Type B pancreatic cell (in vitro differentiated cells): ENCODE measurements around the gene STK36. TPM values are rescaled to one million over a fixed set of nuclear protein-coding genes. Genes with fewer than 3 reads are reported as not detected.

Source experiments
- DNase-seq: peaks from one replicate; pipeline ENCODE4 v3.0.0; 2021; ENCODE audit warnings: mixed read lengths; ENCODE audit not compliant: unreplicated experiment; ENCODE audit errors: extremely low spot score
- H3K27ac Mint-ChIP-seq: 2 replicates; pipeline ENCODE4 v1.8.0; 2021; ENCODE audit warnings: mild to moderate bottlenecking, mixed read lengths
- H3K27me3 Mint-ChIP-seq: 2 replicates; pipeline ENCODE4 v1.8.0; 2021; ENCODE audit warnings: mixed read lengths
- H3K36me3 Mint-ChIP-seq: 2 replicates; pipeline ENCODE4 v1.8.0; 2021; ENCODE audit warnings: mixed read lengths
- H3K4me1 Mint-ChIP-seq: one replicate; pipeline ENCODE4 v1.8.0; 2021; ENCODE audit warnings: mixed read lengths; ENCODE audit not compliant: unreplicated experiment
- H3K4me3 Mint-ChIP-seq: 2 replicates; pipeline ENCODE4 v1.8.0; 2021; ENCODE audit warnings: mild to moderate bottlenecking, mixed read lengths
- H3K9me3 Mint-ChIP-seq: 2 replicates; pipeline ENCODE4 v1.8.0; 2021; ENCODE audit warnings: mixed read lengths
- CTCF ChIP-seq: fragments of 200-600 bp; sonication (generic); conservative IDR thresholded peaks from 2 replicates; pipeline ENCODE4 v1.5.0; 2021; ENCODE audit warnings: antibody characterized with exemption, mild to moderate bottlenecking
- total RNA-seq: library from RNA; stranded (reverse); gene quantifications from 2 replicates; pipeline ENCODE4 v1.2.1, GENCODE V29; 2021; ENCODE audit warnings: low replicate concordance

Gene STK36
- total RNA-seq, 1 donor from 2014 or later = 102 TPM

DNA sequence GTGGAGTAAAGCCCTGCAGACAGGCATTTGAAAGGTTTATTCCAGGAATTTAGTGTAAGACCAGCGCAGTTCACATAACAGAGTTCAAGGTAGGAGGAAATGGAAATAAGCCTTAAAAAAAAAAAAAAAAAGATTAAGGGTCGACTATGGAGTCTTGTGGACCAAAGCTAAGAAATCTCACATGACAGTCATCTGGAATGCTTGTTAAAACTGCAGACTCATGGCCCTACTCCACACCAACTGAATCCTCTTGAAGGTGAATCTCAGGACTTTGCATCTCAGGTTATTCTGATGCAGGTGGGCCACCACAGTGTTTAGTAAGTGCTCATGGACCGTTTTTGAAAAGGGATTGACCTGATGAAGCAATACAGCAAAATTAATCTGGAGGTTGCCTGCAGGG is 47.6 kb downstream of the STK36 start:
- no peak overlapping the region for H3K27ac Mint-ChIP-seq
- no peak for DNase-seq
- no peak for TF ChIP-seq CTCF
- H3K36me3 Mint-ChIP-seq = peaks cover 32% of the 10 kb centered on the region
- H3K9me3 Mint-ChIP-seq = no peaks in the 10 kb centered on the region
- H3K4me3 Mint-ChIP-seq = no peak overlapping the region
- peaks cover 30% of the 10 kb centered on the region for H3K4me1 Mint-ChIP-seq
- no peaks in the 10 kb centered on the region for H3K27me3 Mint-ChIP-seq

GRCh38 chr2:218720048-218721041 is 48.5 kb downstream of the STK36 start:
- Mint-ChIP-seq H3K9me3 (no peaks in the 10 kb centered on the region), H3K27me3 (no peaks in the 10 kb centered on the region), H3K27ac (no peak overlapping the region), H3K4me1 (peaks cover 30% of the 10 kb centered on the region), H3K36me3 (peaks cover 28% of the 10 kb centered on the region), H3K4me3 (no peak overlapping the region)
- TF ChIP-seq CTCF = no peak
- DNase-seq = no peak

DNA sequence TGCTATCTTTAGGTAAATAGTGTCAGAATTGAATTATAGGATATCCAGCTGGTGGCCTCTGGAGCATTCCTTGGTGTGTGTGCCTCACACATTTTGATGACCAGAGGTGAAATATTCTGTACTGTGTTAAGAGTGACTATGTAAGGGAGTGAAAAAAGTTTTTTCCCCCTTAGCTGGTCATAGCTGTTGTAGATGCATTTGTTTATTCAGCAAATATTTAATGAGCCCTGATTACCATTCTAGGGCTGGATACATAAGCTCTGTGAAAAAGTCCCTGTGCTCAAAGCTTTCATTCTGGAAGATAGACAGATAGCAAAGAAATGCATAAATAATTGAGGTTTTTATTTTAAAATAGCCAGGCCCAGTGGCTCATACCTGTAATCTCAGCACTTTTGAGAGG is 49.6 kb downstream of the STK36 start:
- H3K27ac Mint-ChIP-seq = no peak overlapping the region
- peaks cover 6% of the 10 kb centered on the region for H3K9me3 Mint-ChIP-seq
- H3K4me1 Mint-ChIP-seq = peaks cover 30% of the 10 kb centered on the region
- peaks cover 30% of the 10 kb centered on the region for H3K36me3 Mint-ChIP-seq
- TF ChIP-seq CTCF = no peak
- H3K4me3 Mint-ChIP-seq = no peak overlapping the region
- no peaks in the 10 kb centered on the region for H3K27me3 Mint-ChIP-seq
- no peak for DNase-seq

- Mint-ChIP-seq H3K4me3 (no peak overlapping the region), H3K9me3 (peaks cover 6% of the 10 kb centered on the region), H3K27ac (no peak overlapping the region), H3K4me1 (peaks cover 30% of the 10 kb centered on the region), H3K27me3 (no peaks in the 10 kb centered on the region), H3K36me3 (peaks cover 31% of the 10 kb centered on the region)
- no peak for TF ChIP-seq CTCF
- DNase-seq = no peak
These were observed 50.0 kb downstream of the STK36 start for GRCh38 chr2:218721934-218722333.

- peaks cover 30% of the 10 kb centered on the region for H3K4me1 Mint-ChIP-seq
- no peak for TF ChIP-seq CTCF
- H3K4me3 Mint-ChIP-seq = no peak overlapping the region
- no peaks in the 10 kb centered on the region for H3K27me3 Mint-ChIP-seq
- no peak overlapping the region for H3K27ac Mint-ChIP-seq
- DNase-seq = no peak
- peaks cover 6% of the 10 kb centered on the region for H3K9me3 Mint-ChIP-seq
- peaks cover 32% of the 10 kb centered on the region for H3K36me3 Mint-ChIP-seq
These were observed 50.5 kb downstream of the STK36 start for GRCh38 chr2:218722419-218722818.
